Spleen (tissue), 11 donors: Measurements from ENCODE around the gene RPS17. TPM values are rescaled to one million over a fixed set of nuclear protein-coding genes. Genes with fewer than 3 reads are reported as not detected.

ENCODE experiments used
- DNase-seq: peaks from one replicate; pipeline ENCODE4 v3.0.0-alpha.2; 2020
- H3K27ac ChIP-seq, 8 donors: fragments of 200-600 bp; sonication (generic) in 7 of 8; 1 replicate in 4 of 8; 2 replicates in 4 of 8; pipeline versions ENCODE4 v1.5.0 to v1.8.0; 2016 to 2021; ENCODE audit warnings: inconsistent platforms in 4 of 8, mild to moderate bottlenecking in 4 of 8, moderate library complexity in 1 of 8
- H3K27me3 ChIP-seq, 7 donors: fragments of 200-600 bp; sonication (generic) in 6 of 7; replicated peaks in 1 of 7; 1 replicate in 4 of 7; 2 replicates in 3 of 7; pipeline versions ENCODE4 v1.5.0 to v1.8.0; 2016 to 2021; ENCODE audit warnings: inconsistent platforms in 3 of 7, mild to moderate bottlenecking in 1 of 7
- H3K36me3 ChIP-seq, 6 donors: fragments of 200-600 bp; sonication (generic) in 5 of 6; 1 replicate in 4 of 6; 2 replicates in 2 of 6; pipeline versions ENCODE4 v1.5.0 to v1.8.0; 2016 to 2021; ENCODE audit warnings: inconsistent platforms in 2 of 6
- H3K4me1 ChIP-seq, 6 donors: fragments of 200-600 bp; sonication (generic) in 5 of 6; 1 replicate in 3 of 6; 2 replicates in 3 of 6; pipeline versions ENCODE4 v1.5.0 to v1.8.0; 2016 to 2021; ENCODE audit warnings: inconsistent platforms in 3 of 6
- H3K4me3 ChIP-seq, 8 donors: fragments of 200-600 bp; sonication (generic) in 7 of 8; 1 replicate in 4 of 8; 2 replicates in 4 of 8; pipeline versions ENCODE4 v1.5.0 to v1.8.0; 2016 to 2021; ENCODE audit warnings: inconsistent platforms in 4 of 8, mild to moderate bottlenecking in 4 of 8, moderate library complexity in 2 of 8
- H3K9me3 ChIP-seq, 8 donors: fragments of 200-600 bp; sonication (generic) in 7 of 8; 1 replicate in 4 of 8; 2 replicates in 4 of 8; pipeline versions ENCODE4 v1.5.0 to v1.8.0; 2016 to 2021; ENCODE audit warnings: inconsistent platforms in 4 of 8
- CTCF ChIP-seq, 11 experiments: fragments of 200-600 bp in 7 of 11; fragments of 450-650 bp in 4 of 11; sonication (generic) in 4 of 11; IDR thresholded peaks in 8 of 11; conservative IDR thresholded peaks in 3 of 11; 1 replicate in 7 of 11; 2 replicates in 4 of 11; pipeline versions ENCODE4 v1.4.0 to v1.8.0; 2016 to 2021; ENCODE audit warnings: antibody characterized with exemption in 11 of 11, inconsistent platforms in 4 of 11, mild to moderate bottlenecking in 1 of 11
- POLR2A ChIP-seq, 3 donors: fragments of 450-650 bp; IDR thresholded peaks; one replicate each; pipeline ENCODE4 v1.5.1; 2017; ENCODE audit warnings: antibody characterized with exemption in 3 of 3, mild to moderate bottlenecking in 1 of 3
- POLR2AphosphoS5 ChIP-seq, 3 donors: sonication (generic); formaldehyde crosslinking; IDR thresholded peaks; one replicate each; pipeline ENCODE4 v1.5.1; 2017; ENCODE audit warnings: antibody characterized with exemption in 3 of 3
- WGBS, 5 donors: extraction: QIAGEN DNeasy Blood & Tissue Kit in 3 of 5; methylation state at CpG; one replicate each; pipeline versions ENCODE4 v1.1.5 to v1.1.7; 2013 to 2018; 5-methylcytosine and 5-hydroxymethylcytosine counted together
- intact Hi-C: fragments of 100-400 bp; cut with DNase I; formaldehyde crosslinking; loops from one replicate; pipeline ENCODE4 v1.15.0; 2023; ENCODE audit warnings: low total_unique reads
- polyA plus RNA-seq, 3 donors: library from polyadenylated mRNA; stranded (reverse); fragments of 200-250 nt; gene quantifications; one replicate each; pipeline ENCODE4 v1.2.1, GENCODE V29; 2013
- total RNA-seq, 7 donors: library from RNA; depleted of rRNA in 3 of 7; stranded (reverse); fragments of >200 nt in 3 of 7; fragmentation: NEBNext Ultra II Directional in 4 of 7; extraction: Animal tissue kit (Norgen Biotek cat#: 25700) in 4 of 7; gene quantifications; one replicate each; pipeline versions ENCODE4 v1.1.0 to v1.2.1, GENCODE V29; 2016 to 2021
- donor health status: healthy with polysubstance abuse.
- donor health status: DM: no; HTN: no; CAD: no; lungs with moderate emphysema.
- donor health status: DM: no; HTN: no; CAD: no.
- donor health status: Bipolar disorder and iron deficiency.
- donor health status: healthy.
- donor health status: DM: no; HTN: no; CAD: no.
- donor health status: DM: yes; HTN: yes; CAD: no.

RPS17 gene
- total and polyA plus RNA-seq, 10 donors, result 1,089 to 9,274 (median 1,579) TPM

DNA sequence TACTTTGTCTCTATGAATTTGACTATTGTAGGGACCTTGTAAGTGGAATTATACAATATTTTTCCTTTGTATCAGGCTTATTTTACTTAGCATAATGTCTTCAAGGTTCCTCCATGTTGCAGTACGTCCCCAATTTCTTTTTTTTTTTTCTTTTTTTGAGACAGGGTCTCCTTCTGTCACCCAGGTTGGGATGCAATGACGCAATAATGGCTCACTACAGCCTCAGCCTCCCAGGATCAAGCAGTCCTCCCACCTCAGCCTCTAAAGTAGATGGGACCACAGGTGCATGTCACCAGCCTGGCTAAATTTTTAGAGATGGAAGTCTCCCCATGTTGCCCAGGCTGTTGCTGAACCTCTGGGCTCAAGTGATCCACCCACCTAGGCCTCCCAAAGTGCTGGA, 40.5 kb upstream of the RPS17 start:
- TF ChIP-seq POLR2AphosphoS5 (IDR thresholded peaks at IDR 0.05) (no peak), CTCF (IDR thresholded peaks at IDR 0.05 in 8 of 11, conservative IDR thresholded peaks at IDR 0.05 in 3 of 11) (no peak), POLR2A (IDR thresholded peaks at IDR 0.05) (no peak)
- no peaks in the 10 kb centered on the region for H3K4me1 ChIP-seq
- no peaks in the 10 kb centered on the region for H3K9me3 ChIP-seq
- no peak overlapping the region for H3K27ac ChIP-seq
- WGBS, 5 donors, result 68 to 85% (median 81%) methylated on average over 2 of the region's 2 CpGs
- DNase-seq, result no peak
- H3K27me3 ChIP-seq, result peaks cover 0 to 19% (median 0%) of the 10 kb centered on the region in 7 donors
- intact Hi-C loops, result no loop called here
- H3K36me3 ChIP-seq, result no peaks in the 10 kb centered on the region
- H3K4me3 ChIP-seq, result no peak overlapping the region

GRCh38 chr15:82575335-82575734, 35.1 kb upstream of the RPS17 start:
- 61 to 80% (median 66%) methylated on average over 3 of the region's 3 CpGs for WGBS, 5 donors
- peaks cover 0 to 4% (median 0%) of the 10 kb centered on the region in 6 donors for H3K4me1 ChIP-seq
- no peaks in the 10 kb centered on the region for H3K36me3 ChIP-seq
- H3K27me3 ChIP-seq, result peaks cover 0 to 34% (median 0%) of the 10 kb centered on the region in 7 donors
- no peak overlapping the region for H3K27ac ChIP-seq
- H3K9me3 ChIP-seq, result no peaks in the 10 kb centered on the region
- no peak for TF ChIP-seq CTCF (IDR thresholded peaks at IDR 0.05 in 8 of 11, conservative IDR thresholded peaks at IDR 0.05 in 3 of 11)
- TF ChIP-seq POLR2AphosphoS5 (IDR thresholded peaks at IDR 0.05), result no peak
- no peak for TF ChIP-seq POLR2A (IDR thresholded peaks at IDR 0.05)
- intact Hi-C loops, result no loop called here
- DNase-seq, result no peak
- no peak overlapping the region for H3K4me3 ChIP-seq

DNA sequence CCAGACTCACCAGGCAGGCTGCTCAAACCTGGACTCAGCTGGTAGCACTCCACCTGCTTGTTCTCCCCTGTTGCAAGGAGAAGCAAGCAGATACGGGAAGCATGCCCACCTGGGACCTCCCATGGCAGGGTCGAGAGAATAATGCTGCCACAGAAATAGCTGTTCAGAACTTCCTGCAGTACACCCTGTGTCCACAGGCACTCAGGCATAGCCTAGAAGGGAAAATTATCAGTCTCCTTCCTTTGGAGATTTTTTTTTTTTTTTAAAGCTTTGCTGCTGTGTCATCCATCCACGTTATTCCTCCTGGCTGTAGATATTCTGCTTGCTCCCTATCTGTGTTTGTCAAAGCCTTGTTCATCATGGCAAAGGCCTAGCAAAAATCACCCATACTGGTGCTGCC, 32.7 kb upstream of the RPS17 start:
- intact Hi-C loops, result no loop called here
- TF ChIP-seq POLR2AphosphoS5 (IDR thresholded peaks at IDR 0.05) (no peak), POLR2A (IDR thresholded peaks at IDR 0.05) (no peak), CTCF (IDR thresholded peaks at IDR 0.05 in 8 of 11, conservative IDR thresholded peaks at IDR 0.05 in 3 of 11) (no peak)
- Histone ChIP-seq H3K36me3 (no peaks in the 10 kb centered on the region), H3K4me1 (peaks cover 0 to 4% (median 0%) of the 10 kb centered on the region in 6 donors), H3K4me3 (no peak overlapping the region), H3K27ac (no peak overlapping the region), H3K9me3 (no peaks in the 10 kb centered on the region), H3K27me3 (peaks cover 0 to 34% (median 0%) of the 10 kb centered on the region in 7 donors)
- no peak for DNase-seq
- WGBS, 5 donors, result 49 to 64% (median 60%) methylated on average over 3 of the region's 3 CpGs

DNA sequence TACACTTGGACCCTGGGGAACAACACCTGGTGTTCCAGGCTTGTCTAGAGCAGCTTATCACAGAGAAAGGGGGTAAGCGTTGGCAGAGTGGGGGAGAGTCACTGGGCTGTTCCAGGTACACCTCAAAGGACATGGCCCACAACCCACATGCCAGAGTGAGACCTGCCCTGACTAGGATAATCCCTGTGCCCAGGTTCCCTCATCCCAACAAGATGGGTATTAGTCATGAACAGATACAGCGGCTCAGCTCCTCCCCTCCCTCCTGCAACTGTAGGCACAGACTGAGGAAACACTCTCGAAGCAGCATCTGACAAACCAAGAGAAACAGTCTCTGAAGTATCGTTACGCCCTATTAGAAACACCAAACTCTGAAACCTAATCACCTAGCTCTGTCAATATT, 32.1 kb upstream of the RPS17 start:
- H3K27me3 ChIP-seq, result peaks cover 0 to 40% (median 0%) of the 10 kb centered on the region in 7 donors
- intact Hi-C loops, result no loop called here
- DNase-seq, result no peak
- no peaks in the 10 kb centered on the region for H3K9me3 ChIP-seq
- peak overlapping the region in 2 of 8 donors; percentile 46 to 55 for H3K27ac ChIP-seq
- peak overlapping the region in 1 of 8 donors; percentile 52 for H3K4me3 ChIP-seq
- H3K36me3 ChIP-seq, result no peaks in the 10 kb centered on the region
- WGBS, 5 donors, result 71 to 88% (median 87%) methylated on average over 4 to 5 of the region's 5 CpGs
- peaks cover 0 to 4% (median 0%) of the 10 kb centered on the region in 6 donors for H3K4me1 ChIP-seq
- no peak for TF ChIP-seq POLR2A (IDR thresholded peaks at IDR 0.05)
- no peak for TF ChIP-seq POLR2AphosphoS5 (IDR thresholded peaks at IDR 0.05)
- TF ChIP-seq CTCF (IDR thresholded peaks at IDR 0.05 in 8 of 11, conservative IDR thresholded peaks at IDR 0.05 in 3 of 11), result no peak
